GM12878 (cell line): ENCODE data around the gene NUDCD2. TPM values are rescaled to one million over a fixed set of nuclear protein-coding genes. Genes with fewer than 3 reads are reported as not detected.

Source experiments
- BCL3 ChIP-seq: IDR thresholded peaks from 2 replicates; pipeline ENCODE4 v1.6.1; 2011; ENCODE audit warnings: borderline replicate concordance, low read depth, mild to moderate bottlenecking, moderate library complexity, low read length; ENCODE audit not compliant: insufficient read depth, poor library complexity, severe bottlenecking
- BHLHE40 ChIP-seq, 2 experiments: fragments of 450-650 bp in 1 of 2; IDR thresholded peaks; 2 replicates each; pipeline ENCODE4 v1.6.1; 2011 to 2017; ENCODE audit warnings: low read depth in 2 of 2, borderline replicate concordance in 1 of 2, improper control_type of control experiment in 1 of 2, low read length in 1 of 2, mild to moderate bottlenecking in 1 of 2
- CREM ChIP-seq: IDR thresholded peaks from 2 replicates; pipeline ENCODE4 v1.6.1; 2014; ENCODE audit warnings: antibody characterized with exemption, low read depth
- MXI1 ChIP-seq: fragments of 150-350 bp; IDR thresholded peaks from 2 replicates; pipeline ENCODE4 v1.6.1; 2011; ENCODE audit warnings: low read depth, mild to moderate bottlenecking, inconsistent platforms, low read length, improper control_type of control experiment
- NKRF ChIP-seq: fragments of 450-650 bp; conservative IDR thresholded peaks from 2 replicates; pipeline ENCODE4 v1.6.1; 2017; ENCODE audit warnings: mild to moderate bottlenecking, moderate library complexity
- POLR2AphosphoS2 ChIP-seq: IDR thresholded peaks from 2 replicates; pipeline ENCODE4 v1.6.1; 2011; ENCODE audit warnings: low read depth, mild to moderate bottlenecking, low read length, improper control_type of control experiment, moderate library complexity
- RELA ChIP-seq: fragments of 450-650 bp; IDR thresholded peaks from 2 replicates; pipeline ENCODE4 v1.8.0; 2014; ENCODE audit warnings: borderline replicate concordance; ENCODE audit not compliant: partially characterized antibody
- RELB ChIP-seq: fragments of 450-650 bp; IDR thresholded peaks from 2 replicates; pipeline ENCODE4 v1.6.1; 2017; ENCODE audit warnings: low read depth, mild to moderate bottlenecking, moderate library complexity
- RUNX3 ChIP-seq: IDR thresholded peaks from 2 replicates; pipeline ENCODE4 v1.6.1; 2012; ENCODE audit warnings: low read length, inconsistent platforms
- SIN3A ChIP-seq: IDR thresholded peaks from 2 replicates; pipeline ENCODE4 v1.6.1; 2012; ENCODE audit warnings: low read depth, low read length, improper control_type of control experiment
- SUPT20H ChIP-seq: IDR thresholded peaks from 2 replicates; pipeline ENCODE4 v1.6.1; 2011; ENCODE audit warnings: low read depth, mild to moderate bottlenecking, low read length, moderate library complexity, borderline replicate concordance; ENCODE audit not compliant: control insufficient read depth
- TCF12 ChIP-seq: IDR thresholded peaks from 2 replicates; pipeline ENCODE4 v1.6.1; 2011; ENCODE audit warnings: low read depth, mild to moderate bottlenecking, low read length
- USF1 ChIP-seq: IDR thresholded peaks from 2 replicates; pipeline ENCODE4 v1.6.1; 2011; ENCODE audit warnings: borderline replicate concordance, low read depth, mild to moderate bottlenecking, moderate library complexity, mixed read lengths, low read length; ENCODE audit not compliant: insufficient read depth; ENCODE audit errors: extremely low read length
- ZBTB33 ChIP-seq: fragments of 450-650 bp; IDR thresholded peaks from 2 replicates; pipeline ENCODE4 v1.6.1; 2017; ENCODE audit warnings: mild to moderate bottlenecking
- ZNF592 ChIP-seq: fragments of 450-650 bp; IDR thresholded peaks from 2 replicates; pipeline ENCODE4 v1.6.1; 2017; ENCODE audit warnings: mild to moderate bottlenecking, moderate library complexity
- polyA plus RNA-seq, 11 experiments: library from polyadenylated mRNA; depleted of rRNA in 4 of 11; unstranded in 6 of 11; stranded (reverse) in 5 of 11; fragments of >200 nt; fragmentation: Nextera tagmentation in 4 of 11; fragmentation: Illumina TruSeq in 1 of 11; extraction: Ambion mirVana in 4 of 11; extraction: Trizol in 1 of 11; gene quantifications; 1 replicate in 1 of 11; 2 replicates in 10 of 11; pipeline versions ENCODE4 v1.2.1 to v1.2.3, GENCODE V29; 2011 to 2016; ENCODE audit warnings: inconsistent platforms in 2 of 11, missing spikeins in 2 of 11, low read depth in 1 of 11
- total RNA-seq, 4 experiments: library from RNA; depleted of rRNA in 3 of 4; stranded (reverse); fragments of >200 nt in 3 of 4; fragmentation: Illumina TruSeq in 1 of 4; extraction: Trizol in 1 of 4; gene quantifications; 2 replicates each; pipeline versions ENCODE4 v1.2.1 to v1.2.3, GENCODE V29; 2013 to 2021

The NUDCD2 gene
- total and polyA plus RNA-seq, 10 of the 15 experiments (the other 5 are each of a cell fraction or from before 2014, with no cell fraction given), result 9.1 to 133 (median 24.6) TPM

- TF ChIP-seq ZNF592, result no peak
- TF ChIP-seq RELA, result peak; percentile 51
- no peak for TF ChIP-seq ZBTB33
- no peak for TF ChIP-seq BCL3
- TF ChIP-seq BHLHE40 (IDR thresholded peaks at IDR 0.05; ENCODE audit: borderline replicate concordance in 1 of 2, low read depth in 2 of 2, low read length in 1 of 2), result peak; percentile 65 to 91; a peak in 3 of 4 replicates
- TF ChIP-seq CREM, result no peak; the same call in 1 of the 2 replicates
- TF ChIP-seq USF1, result no peak
- TF ChIP-seq SIN3A, result peak; percentile 59; the same call in 1 of the 2 replicates
- peak; percentile 88 for TF ChIP-seq MXI1
- TF ChIP-seq RUNX3, result no peak
- peak; percentile 65; the same call in 1 of the 2 replicates for TF ChIP-seq RELB
- TF ChIP-seq SUPT20H, result no peak
- TF ChIP-seq NKRF, result peak; percentile 92
- TF ChIP-seq POLR2AphosphoS2, result peak; percentile 76; the same call in 1 of the 2 replicates
- TF ChIP-seq TCF12, result 0 out of 2 replicates have a peak, but pooled peaks have one; percentile 15
Observed at GRCh38 chr5:163459819-163460561, at the start of gene NUDCD2 (continued).
